ENCODE data around the gene UCHL1. TPM values are rescaled to one million over a fixed set of nuclear protein-coding genes. Genes with fewer than 3 reads are reported as not detected.

Gene UCHL1
- total RNA-seq, 3 donors from 2014 or later (not counting 1 experiment from before 2014, with no cell fraction given): not detected

DNA sequence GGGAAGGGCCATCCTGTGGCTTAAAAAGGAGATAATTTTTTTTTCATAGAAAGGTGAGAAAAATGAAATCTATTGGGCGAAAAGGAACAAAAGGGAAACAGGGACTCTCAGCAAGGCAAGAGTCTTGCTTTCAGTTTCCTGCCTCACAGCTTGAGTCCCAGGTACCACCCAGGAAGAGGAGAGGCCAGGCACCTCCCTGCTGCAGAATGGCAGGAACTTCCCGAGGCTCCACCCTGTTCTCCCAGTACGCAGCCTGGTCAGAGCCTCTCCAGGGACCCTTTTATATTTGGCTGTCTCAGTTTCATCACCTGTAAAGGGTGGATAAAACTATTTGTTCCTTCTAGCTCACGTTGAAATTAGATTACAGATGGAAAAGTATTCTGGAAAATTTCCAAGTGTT is 33.8 kb downstream of the UCHL1 start:
- Mint-ChIP-seq H3K4me1 (no peaks in the 10 kb centered on the region), H3K36me3 (no peaks in the 10 kb centered on the region), H3K27me3 (ENCODE audit: low read depth in 2 of 2) (peaks cover 0 to 3% of the 10 kb centered on the region in 2 donors), H3K4me3 (no peak overlapping the region), H3K9me3 (no peaks in the 10 kb centered on the region), H3K27ac (no peak overlapping the region)
- Histone ChIP-seq H3K27me3 (ENCODE audit: control insufficient read depth, insufficient read depth, low read length) (no peaks in the 10 kb centered on the region), H3K27ac (ENCODE audit: low read length) (no peak overlapping the region), H3K36me3 (ENCODE audit: control insufficient read depth, insufficient read depth, low read length) (no peaks in the 10 kb centered on the region), H3K4me1 (ENCODE audit: control insufficient read depth, insufficient read depth, low read length) (no peaks in the 10 kb centered on the region), H3K4me3 (ENCODE audit: low read length) (no peak overlapping the region), H3K9me3 (ENCODE audit: control insufficient read depth, insufficient read depth, low read length) (peaks cover 5% of the 10 kb centered on the region)
- ATAC-seq: no peak
- 80% methylated on average over 4 of the region's 4 CpGs for WGBS (ENCODE audit: insufficient coverage)
- TF ChIP-seq, protein P1, sequence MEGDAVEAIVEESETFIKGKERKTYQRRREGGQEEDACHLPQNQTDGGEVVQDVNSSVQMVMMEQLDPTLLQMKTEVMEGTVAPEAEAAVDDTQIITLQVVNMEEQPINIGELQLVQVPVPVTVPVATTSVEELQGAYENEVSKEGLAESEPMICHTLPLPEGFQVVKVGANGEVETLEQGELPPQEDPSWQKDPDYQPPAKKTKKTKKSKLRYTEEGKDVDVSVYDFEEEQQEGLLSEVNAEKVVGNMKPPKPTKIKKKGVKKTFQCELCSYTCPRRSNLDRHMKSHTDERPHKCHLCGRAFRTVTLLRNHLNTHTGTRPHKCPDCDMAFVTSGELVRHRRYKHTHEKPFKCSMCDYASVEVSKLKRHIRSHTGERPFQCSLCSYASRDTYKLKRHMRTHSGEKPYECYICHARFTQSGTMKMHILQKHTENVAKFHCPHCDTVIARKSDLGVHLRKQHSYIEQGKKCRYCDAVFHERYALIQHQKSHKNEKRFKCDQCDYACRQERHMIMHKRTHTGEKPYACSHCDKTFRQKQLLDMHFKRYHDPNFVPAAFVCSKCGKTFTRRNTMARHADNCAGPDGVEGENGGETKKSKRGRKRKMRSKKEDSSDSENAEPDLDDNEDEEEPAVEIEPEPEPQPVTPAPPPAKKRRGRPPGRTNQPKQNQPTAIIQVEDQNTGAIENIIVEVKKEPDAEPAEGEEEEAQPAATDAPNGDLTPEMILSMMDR (IDR thresholded peaks at IDR 0.05): no peak
- DNase-seq: no peak
- intact Hi-C loops (cut with micrococcal nuclease): no loop called here

DNA sequence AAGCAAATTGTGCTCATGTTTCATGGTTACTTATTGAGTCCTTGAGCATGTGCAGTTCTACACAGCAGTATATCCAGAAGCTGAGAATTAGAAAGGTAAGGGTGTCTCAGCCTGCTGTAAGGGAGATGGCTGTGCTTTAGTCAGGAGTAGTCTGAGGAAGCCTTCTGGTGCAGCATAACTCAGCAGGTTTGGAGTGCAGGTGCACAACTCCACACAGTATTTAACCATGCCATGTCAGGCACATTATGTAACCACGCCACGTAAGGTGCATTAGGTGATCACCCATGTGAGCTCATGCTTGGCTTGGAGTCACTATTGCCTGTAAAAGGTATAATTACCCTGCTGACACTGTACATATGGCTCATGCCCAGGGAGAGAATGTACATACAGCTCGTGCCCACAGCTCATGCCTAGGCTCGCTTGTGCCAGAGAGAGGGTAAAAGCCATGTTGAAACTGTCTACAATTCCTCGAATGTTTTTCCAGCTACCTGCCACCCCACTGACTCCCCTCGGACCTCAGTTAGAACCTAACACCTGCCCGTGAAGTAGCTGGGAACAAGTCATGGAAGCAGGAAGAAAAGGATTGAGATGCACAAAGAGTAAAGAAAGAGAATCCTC is 37.8 kb downstream of the UCHL1 start:
- intact Hi-C loops (cut with micrococcal nuclease): no loop called here
- peak in 1 of 2 donors; percentile 34 for DNase-seq
- Histone ChIP-seq H3K4me1 (ENCODE audit: control insufficient read depth, insufficient read depth, low read length) (no peaks in the 10 kb centered on the region), H3K4me3 (ENCODE audit: low read length) (no peak overlapping the region), H3K9me3 (ENCODE audit: control insufficient read depth, insufficient read depth, low read length) (peaks cover 5% of the 10 kb centered on the region), H3K27ac (ENCODE audit: low read length) (no peak overlapping the region), H3K27me3 (ENCODE audit: control insufficient read depth, insufficient read depth, low read length) (no peaks in the 10 kb centered on the region), H3K36me3 (ENCODE audit: control insufficient read depth, insufficient read depth, low read length) (no peaks in the 10 kb centered on the region)
- no peaks in the 10 kb centered on the region for H3K36me3 Mint-ChIP-seq
- no peak overlapping the region for H3K27ac Mint-ChIP-seq
- no peaks in the 10 kb centered on the region for H3K4me1 Mint-ChIP-seq
- ATAC-seq: no peak
- no peaks in the 10 kb centered on the region for H3K27me3 Mint-ChIP-seq (ENCODE audit: low read depth in 2 of 2)
- 96% methylated on average over 7 of the region's 7 CpGs for WGBS (ENCODE audit: insufficient coverage)
- H3K4me3 Mint-ChIP-seq: no peak overlapping the region
- no peaks in the 10 kb centered on the region for H3K9me3 Mint-ChIP-seq
- TF ChIP-seq, protein P1 (IDR thresholded peaks at IDR 0.05): no peak

DNA sequence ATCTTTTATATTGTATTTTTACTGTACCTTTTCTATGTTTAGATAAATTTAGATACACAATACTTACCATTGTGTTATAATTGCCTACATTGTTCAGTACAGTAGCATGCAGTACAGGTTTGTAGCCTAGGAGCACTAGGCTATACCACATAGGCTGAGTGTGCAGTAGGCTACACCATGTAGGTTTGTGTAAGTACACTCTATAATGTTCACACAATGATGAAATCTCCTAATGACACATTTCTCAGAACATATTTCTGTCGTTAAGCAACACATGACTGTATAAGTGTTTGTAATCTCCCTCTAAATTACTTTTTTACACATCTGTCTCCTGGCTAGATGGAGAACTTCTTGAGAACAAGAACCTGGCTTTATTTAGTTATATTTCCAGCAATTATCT is 40.3 kb downstream of the UCHL1 start:
- H3K27ac ChIP-seq (ENCODE audit: low read length): no peak overlapping the region
- Mint-ChIP-seq H3K4me3 (no peak overlapping the region), H3K36me3 (no peaks in the 10 kb centered on the region), H3K27ac (no peak overlapping the region), H3K27me3 (ENCODE audit: low read depth in 2 of 2) (no peaks in the 10 kb centered on the region), H3K4me1 (no peaks in the 10 kb centered on the region), H3K9me3 (no peaks in the 10 kb centered on the region)
- H3K27me3 ChIP-seq (ENCODE audit: control insufficient read depth, insufficient read depth, low read length): no peaks in the 10 kb centered on the region
- H3K4me1 ChIP-seq (ENCODE audit: control insufficient read depth, insufficient read depth, low read length): no peaks in the 10 kb centered on the region
- peaks cover 5% of the 10 kb centered on the region for H3K9me3 ChIP-seq (ENCODE audit: control insufficient read depth, insufficient read depth, low read length)
- no peaks in the 10 kb centered on the region for H3K36me3 ChIP-seq (ENCODE audit: control insufficient read depth, insufficient read depth, low read length)
- intact Hi-C loops (cut with micrococcal nuclease): no loop called here
- no peak overlapping the region for H3K4me3 ChIP-seq (ENCODE audit: low read length)
- no peak for ATAC-seq
- TF ChIP-seq, protein P1 (IDR thresholded peaks at IDR 0.05): no peak
- no CpG with 5 or more reads among the region's 1 CpG for WGBS (ENCODE audit: insufficient coverage)
- no peak for DNase-seq

DNA sequence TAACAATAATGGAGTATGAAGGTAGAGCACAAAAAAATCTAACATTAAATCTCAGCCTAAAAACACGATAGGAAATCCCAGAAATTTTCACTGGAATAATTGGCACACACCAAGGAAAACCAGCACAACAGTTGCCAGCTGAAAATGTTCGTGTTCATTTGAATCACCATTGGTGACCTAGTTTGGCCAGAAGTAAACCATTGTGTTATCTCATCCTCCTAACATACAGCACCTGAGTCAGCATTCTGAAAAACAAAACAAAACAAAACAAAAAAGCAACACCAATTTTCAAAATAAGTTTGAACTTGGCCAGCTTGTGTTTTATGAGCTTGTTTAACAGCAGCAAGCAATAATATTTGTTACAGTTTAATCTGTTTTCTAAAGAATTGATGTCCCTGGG is 41.1 kb downstream of the UCHL1 start:
- no peaks in the 10 kb centered on the region for H3K4me1 Mint-ChIP-seq
- peaks cover 5% of the 10 kb centered on the region for H3K9me3 ChIP-seq (ENCODE audit: control insufficient read depth, insufficient read depth, low read length)
- H3K36me3 ChIP-seq (ENCODE audit: control insufficient read depth, insufficient read depth, low read length): no peaks in the 10 kb centered on the region
- no peaks in the 10 kb centered on the region for H3K9me3 Mint-ChIP-seq
- no peak overlapping the region for H3K4me3 Mint-ChIP-seq
- H3K4me3 ChIP-seq (ENCODE audit: low read length): no peak overlapping the region
- no peaks in the 10 kb centered on the region for H3K36me3 Mint-ChIP-seq
- WGBS (ENCODE audit: insufficient coverage): 44% methylated on average over 2 of the region's 2 CpGs
- no peaks in the 10 kb centered on the region for H3K27me3 Mint-ChIP-seq (ENCODE audit: low read depth in 2 of 2)
- no peak for ATAC-seq
- intact Hi-C loops (cut with micrococcal nuclease): no loop called here
- H3K4me1 ChIP-seq (ENCODE audit: control insufficient read depth, insufficient read depth, low read length): no peaks in the 10 kb centered on the region
- TF ChIP-seq, protein P1 (IDR thresholded peaks at IDR 0.05): no peak
- no peaks in the 10 kb centered on the region for H3K27me3 ChIP-seq (ENCODE audit: control insufficient read depth, insufficient read depth, low read length)
- no peak overlapping the region for H3K27ac ChIP-seq (ENCODE audit: low read length)
- no peak for DNase-seq
- no peak overlapping the region for H3K27ac Mint-ChIP-seq

Data from natural killer cell (primary cell).